ENCODE measurements around the gene MEI1.

GRCh38 chr22:41775338-41775737 lies 76.0 kb downstream of the MEI1 start:
- TF ChIP-seq POLR2A (IDR thresholded peaks at IDR 0.05) (no peak), CTCF (IDR thresholded peaks at IDR 0.05) (no peak)
